GM06990 (cell line): ENCODE results near the gene SPATA13.

Experiments used
- DNase-seq: peaks from one replicate; pipeline ENCODE4 v3.0.0-alpha.2; 2011; ENCODE audit not compliant: insufficient read length; ENCODE audit errors: extremely low read depth
- H3K27me3 ChIP-seq: replicated peaks from 2 replicates; pipeline ENCODE4 v1.6.0; 2011; ENCODE audit warnings: low read length; ENCODE audit not compliant: control insufficient read depth, insufficient read depth
- H3K36me3 ChIP-seq: 2 replicates; pipeline ENCODE4 v1.5.1; 2011; ENCODE audit warnings: low read length; ENCODE audit not compliant: control insufficient read depth, insufficient read depth
- H3K4me3 ChIP-seq: replicated peaks from 2 replicates; pipeline ENCODE4 v1.5.1; 2011; ENCODE audit warnings: low read depth, mild to moderate bottlenecking, control low read depth, low read length
- TF ChIP-seq, protein P1 (sequence below): IDR thresholded peaks from 2 replicates; pipeline ENCODE4 v1.5.1; 2011; ENCODE audit warnings: low read length, control low read depth, mild to moderate bottlenecking, inconsistent platforms; ENCODE audit not compliant: insufficient read depth, poor library complexity, severe bottlenecking

SPATA13 gene

GRCh38 chr13:24237356-24237755 lies 76.8 kb downstream of the SPATA13 start:
- H3K4me3 ChIP-seq, result no peak overlapping the region
- H3K27me3 ChIP-seq, result no peaks in the 10 kb centered on the region
- no peak for DNase-seq
- TF ChIP-seq, protein P1, sequence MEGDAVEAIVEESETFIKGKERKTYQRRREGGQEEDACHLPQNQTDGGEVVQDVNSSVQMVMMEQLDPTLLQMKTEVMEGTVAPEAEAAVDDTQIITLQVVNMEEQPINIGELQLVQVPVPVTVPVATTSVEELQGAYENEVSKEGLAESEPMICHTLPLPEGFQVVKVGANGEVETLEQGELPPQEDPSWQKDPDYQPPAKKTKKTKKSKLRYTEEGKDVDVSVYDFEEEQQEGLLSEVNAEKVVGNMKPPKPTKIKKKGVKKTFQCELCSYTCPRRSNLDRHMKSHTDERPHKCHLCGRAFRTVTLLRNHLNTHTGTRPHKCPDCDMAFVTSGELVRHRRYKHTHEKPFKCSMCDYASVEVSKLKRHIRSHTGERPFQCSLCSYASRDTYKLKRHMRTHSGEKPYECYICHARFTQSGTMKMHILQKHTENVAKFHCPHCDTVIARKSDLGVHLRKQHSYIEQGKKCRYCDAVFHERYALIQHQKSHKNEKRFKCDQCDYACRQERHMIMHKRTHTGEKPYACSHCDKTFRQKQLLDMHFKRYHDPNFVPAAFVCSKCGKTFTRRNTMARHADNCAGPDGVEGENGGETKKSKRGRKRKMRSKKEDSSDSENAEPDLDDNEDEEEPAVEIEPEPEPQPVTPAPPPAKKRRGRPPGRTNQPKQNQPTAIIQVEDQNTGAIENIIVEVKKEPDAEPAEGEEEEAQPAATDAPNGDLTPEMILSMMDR, result no peak
- H3K36me3 ChIP-seq, result no peaks in the 10 kb centered on the region

DNA sequence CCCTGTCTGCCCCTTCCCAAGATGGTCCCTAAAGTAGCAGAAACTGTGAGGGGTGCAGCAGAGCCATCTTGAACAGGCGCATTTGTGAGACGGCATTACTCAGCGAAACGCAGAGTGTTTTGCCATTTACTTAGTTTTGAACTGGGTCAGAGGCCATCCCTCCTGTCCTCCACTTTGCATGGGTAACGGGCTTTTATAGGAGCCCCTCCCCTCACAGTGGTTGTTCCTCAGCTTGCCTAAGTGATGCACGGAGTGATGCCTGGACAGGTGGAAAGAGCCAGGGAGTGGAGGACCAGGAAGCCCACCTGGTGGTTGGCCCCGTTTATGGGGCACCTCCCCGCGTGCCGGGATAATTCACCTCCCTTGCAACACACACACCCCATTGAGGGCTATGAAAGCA lies 80.8 kb downstream of the SPATA13 start:
- Histone ChIP-seq H3K36me3 (no peaks in the 10 kb centered on the region), H3K4me3 (no peak overlapping the region), H3K27me3 (no peaks in the 10 kb centered on the region)
- TF ChIP-seq, protein P1, result no peak
- no peak for DNase-seq

- no peak for DNase-seq
- H3K36me3 ChIP-seq, result no peaks in the 10 kb centered on the region
- H3K27me3 ChIP-seq, result no peaks in the 10 kb centered on the region
- H3K4me3 ChIP-seq, result no peak overlapping the region
- TF ChIP-seq, protein P1, result no peak
These were observed 81.6 kb downstream of the SPATA13 start for GRCh38 chr13:24242100-24242499.

DNA sequence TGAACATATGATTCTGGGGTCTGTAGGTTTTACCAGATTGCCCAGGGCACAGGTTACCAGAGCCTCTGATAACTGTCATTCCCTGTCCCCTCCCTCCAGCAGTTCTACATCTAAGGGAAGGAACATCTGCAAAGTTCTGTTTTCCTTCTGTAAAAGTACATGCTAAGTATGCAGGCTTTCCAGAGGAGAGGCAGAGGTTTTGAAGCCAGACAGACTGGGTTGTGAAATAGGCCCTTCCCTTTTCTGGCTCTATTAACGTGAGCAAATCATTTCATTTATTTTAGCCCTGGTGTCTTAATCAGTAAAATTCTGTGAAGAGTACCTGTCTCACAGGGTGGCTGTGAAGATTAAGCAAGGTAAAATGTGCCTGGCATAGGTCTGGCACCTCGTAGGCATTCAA lies 82.8 kb downstream of the SPATA13 start:
- TF ChIP-seq, protein P1, result no peak
- Histone ChIP-seq H3K27me3 (no peaks in the 10 kb centered on the region), H3K4me3 (no peak overlapping the region), H3K36me3 (no peaks in the 10 kb centered on the region)
- no peak for DNase-seq

DNA sequence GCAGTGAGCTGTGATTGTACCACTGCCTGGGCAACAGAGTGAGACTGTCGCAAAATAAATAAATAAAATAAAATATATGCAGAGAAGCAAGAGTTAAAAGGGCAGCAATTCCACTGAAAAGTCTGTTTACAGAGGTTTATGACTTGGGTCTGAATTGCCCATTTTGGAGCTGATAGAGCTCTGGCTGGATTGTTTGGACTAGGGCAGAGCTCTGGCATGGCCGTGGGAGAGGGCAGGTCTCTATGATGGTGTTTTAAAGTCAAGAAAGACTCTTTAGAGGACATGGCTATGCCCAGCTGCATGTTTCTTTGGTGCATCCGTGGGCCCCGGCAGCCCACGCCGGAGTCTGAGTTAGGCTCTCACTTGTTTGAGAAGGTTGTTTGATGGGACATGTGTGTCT lies 84.3 kb downstream of the SPATA13 start:
- H3K36me3 ChIP-seq, result no peaks in the 10 kb centered on the region
- no peak for DNase-seq
- no peak overlapping the region for H3K4me3 ChIP-seq
- TF ChIP-seq, protein P1, result no peak
- no peaks in the 10 kb centered on the region for H3K27me3 ChIP-seq

- DNase-seq, result no peak
- Histone ChIP-seq H3K4me3 (no peak overlapping the region), H3K36me3 (no peaks in the 10 kb centered on the region), H3K27me3 (no peaks in the 10 kb centered on the region)
- TF ChIP-seq, protein P1, result no peak
These were observed 86.5 kb downstream of the SPATA13 start for GRCh38 chr13:24247016-24247415.
